SK-N-SH (cell line): ENCODE data around the gene FGD6.

Source experiments
- FOXM1 ChIP-seq: IDR thresholded peaks from 2 replicates; pipeline ENCODE4 v1.4.0; 2012; ENCODE audit warnings: low read depth, mild to moderate bottlenecking
- JUND ChIP-seq: IDR thresholded peaks from 2 replicates; pipeline ENCODE4 v1.4.0; 2012
- POLR2AphosphoS5 ChIP-seq: IDR thresholded peaks from 2 replicates; pipeline ENCODE4 v1.6.1; 2012; ENCODE audit warnings: low read depth, low read length
- TF ChIP-seq, protein P1 (sequence below): fragments of 200-600 bp; sonication (generic); IDR thresholded peaks from 2 replicates; pipeline ENCODE4 v1.6.1; 2017; ENCODE audit warnings: antibody characterized with exemption, mild to moderate bottlenecking, moderate library complexity

DNA sequence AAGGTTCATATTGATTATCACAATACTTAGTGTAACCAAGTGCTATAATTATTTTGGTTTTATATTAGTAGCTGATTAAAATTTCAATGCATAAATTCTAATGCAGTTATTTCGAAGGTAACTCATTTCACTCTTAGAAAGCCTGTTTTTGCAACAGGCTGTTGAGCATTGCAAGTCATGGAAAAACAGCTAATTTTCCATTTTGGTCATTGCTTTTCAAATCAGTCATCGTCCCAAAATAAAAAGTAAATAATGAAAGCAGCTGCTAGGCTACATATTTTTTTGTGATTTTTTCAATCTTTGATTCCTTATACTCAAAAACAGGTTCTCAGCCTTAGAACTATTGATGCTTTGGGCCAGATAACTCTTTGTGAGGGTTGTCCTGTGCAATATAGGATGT, 23.3 kb upstream of the FGD6 start:
- TF ChIP-seq JUND = no peak
- TF ChIP-seq FOXM1 = no peak
- TF ChIP-seq, protein P1, sequence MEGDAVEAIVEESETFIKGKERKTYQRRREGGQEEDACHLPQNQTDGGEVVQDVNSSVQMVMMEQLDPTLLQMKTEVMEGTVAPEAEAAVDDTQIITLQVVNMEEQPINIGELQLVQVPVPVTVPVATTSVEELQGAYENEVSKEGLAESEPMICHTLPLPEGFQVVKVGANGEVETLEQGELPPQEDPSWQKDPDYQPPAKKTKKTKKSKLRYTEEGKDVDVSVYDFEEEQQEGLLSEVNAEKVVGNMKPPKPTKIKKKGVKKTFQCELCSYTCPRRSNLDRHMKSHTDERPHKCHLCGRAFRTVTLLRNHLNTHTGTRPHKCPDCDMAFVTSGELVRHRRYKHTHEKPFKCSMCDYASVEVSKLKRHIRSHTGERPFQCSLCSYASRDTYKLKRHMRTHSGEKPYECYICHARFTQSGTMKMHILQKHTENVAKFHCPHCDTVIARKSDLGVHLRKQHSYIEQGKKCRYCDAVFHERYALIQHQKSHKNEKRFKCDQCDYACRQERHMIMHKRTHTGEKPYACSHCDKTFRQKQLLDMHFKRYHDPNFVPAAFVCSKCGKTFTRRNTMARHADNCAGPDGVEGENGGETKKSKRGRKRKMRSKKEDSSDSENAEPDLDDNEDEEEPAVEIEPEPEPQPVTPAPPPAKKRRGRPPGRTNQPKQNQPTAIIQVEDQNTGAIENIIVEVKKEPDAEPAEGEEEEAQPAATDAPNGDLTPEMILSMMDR = no peak
- no peak for TF ChIP-seq POLR2AphosphoS5
